Mucosa of stomach (tissue), 1 donor: ENCODE measurements around the gene RPTN.

Experiments
- H3K27me3 ChIP-seq: one replicate; pipeline ENCODE4 v1.7.0; 2013; ENCODE audit warnings: mild to moderate bottlenecking, low read length; ENCODE audit not compliant: control insufficient read depth, insufficient read depth
- H3K36me3 ChIP-seq: one replicate; pipeline ENCODE4 v1.7.0; 2013; ENCODE audit warnings: low read length; ENCODE audit not compliant: control insufficient read depth, insufficient read depth
- H3K4me1 ChIP-seq: one replicate; pipeline ENCODE4 v1.7.0; 2013; ENCODE audit warnings: mild to moderate bottlenecking, low read length; ENCODE audit not compliant: control insufficient read depth, insufficient read depth
- H3K4me3 ChIP-seq: one replicate; pipeline ENCODE4 v1.7.0; 2013; ENCODE audit warnings: low read length
- H3K9ac ChIP-seq: one replicate; pipeline ENCODE4 v1.7.0; 2013; ENCODE audit warnings: mild to moderate bottlenecking, low read length, moderate library complexity
- H3K9me3 ChIP-seq: one replicate; pipeline ENCODE4 v1.7.0; 2013; ENCODE audit warnings: mild to moderate bottlenecking, low read length, moderate library complexity; ENCODE audit not compliant: control insufficient read depth
- donor health status: Pancreatic carcinoma.

Gene RPTN

DNA sequence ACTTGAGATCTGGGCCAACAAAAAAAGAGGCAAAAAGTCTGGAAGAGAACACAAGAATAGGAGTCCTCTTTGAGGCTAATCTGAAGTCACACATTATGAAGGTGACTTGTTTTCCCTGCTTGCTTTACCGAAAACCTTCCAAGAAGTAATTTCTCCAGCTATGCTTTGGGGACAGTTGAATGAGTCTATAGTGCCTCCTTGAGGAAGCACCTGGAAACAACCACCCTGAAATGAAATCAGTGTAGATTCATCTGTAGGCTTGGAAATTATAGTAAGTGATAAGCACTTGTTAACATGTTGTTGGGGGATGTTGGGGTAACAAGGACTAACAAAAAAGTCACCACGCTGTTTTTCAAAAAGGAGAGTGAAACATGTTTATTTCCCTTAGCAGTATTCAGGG lies 23.4 kb upstream of the RPTN start:
- H3K27me3 ChIP-seq = peaks cover 5% of the 10 kb centered on the region

DNA sequence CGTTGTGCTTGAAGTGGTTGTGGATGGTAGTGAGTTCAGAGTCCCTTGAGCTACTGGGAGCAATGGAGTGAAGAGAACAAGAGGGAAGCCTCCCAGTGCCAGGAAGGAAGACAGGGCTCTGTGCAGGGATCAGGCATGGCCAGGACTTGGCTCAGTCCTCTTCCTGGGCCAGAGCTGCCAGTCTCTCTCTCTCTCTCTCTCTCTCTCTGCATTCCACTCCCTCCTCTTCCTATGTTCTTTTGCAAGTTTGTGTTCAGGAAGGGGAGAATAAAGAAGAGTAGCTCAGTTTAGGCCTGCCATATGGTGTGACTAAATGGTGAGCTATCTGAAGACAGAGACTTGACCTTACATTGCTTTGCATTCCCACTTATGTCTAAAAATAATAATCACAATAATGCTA lies 20.5 kb upstream of the RPTN start:
- Histone ChIP-seq H3K4me1 (no peaks in the 10 kb centered on the region), H3K36me3 (no peaks in the 10 kb centered on the region), H3K4me3 (no peak overlapping the region), H3K9ac (no peak overlapping the region), H3K27me3 (peaks cover 5% of the 10 kb centered on the region), H3K9me3 (no peaks in the 10 kb centered on the region)

More for the DNA sequence above, 23.4 kb upstream of the RPTN start:
- no peaks in the 10 kb centered on the region for H3K4me1 ChIP-seq
- no peak overlapping the region for H3K4me3 ChIP-seq
- H3K9ac ChIP-seq = no peak overlapping the region
- no peaks in the 10 kb centered on the region for H3K9me3 ChIP-seq
- H3K36me3 ChIP-seq = no peaks in the 10 kb centered on the region

DNA sequence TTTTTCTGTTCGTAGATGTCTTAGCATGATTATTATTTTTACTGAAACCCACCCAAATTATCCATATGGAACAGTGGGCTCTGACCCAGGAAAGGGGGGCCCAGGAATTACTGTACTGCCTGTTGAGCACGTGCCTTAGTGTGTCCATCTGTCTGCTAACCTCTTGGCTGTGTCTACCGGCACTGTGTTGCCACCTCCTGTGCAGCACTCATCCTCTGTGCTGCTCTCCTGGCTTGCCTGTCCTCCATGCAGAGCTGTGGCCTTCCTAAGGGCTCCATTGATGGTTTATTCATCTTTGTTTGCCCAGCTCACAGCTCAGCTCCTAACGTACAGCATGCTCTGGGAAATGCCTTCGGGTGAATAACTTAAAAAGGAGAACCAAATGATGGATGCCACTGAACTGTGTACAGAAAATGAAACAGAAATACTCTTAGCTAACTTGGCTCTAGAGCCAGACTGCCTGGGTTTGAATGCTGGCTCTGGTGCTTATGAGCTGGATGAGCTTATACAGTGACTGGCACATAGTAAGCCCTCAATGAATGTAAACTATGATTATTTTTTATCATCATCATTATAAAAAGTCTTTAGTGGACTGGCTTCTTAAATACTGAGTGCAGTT lies 11.4 kb upstream of the RPTN start:
- Histone ChIP-seq H3K9ac (no peak overlapping the region), H3K27me3 (no peaks in the 10 kb centered on the region), H3K4me1 (no peaks in the 10 kb centered on the region), H3K36me3 (no peaks in the 10 kb centered on the region), H3K4me3 (no peak overlapping the region), H3K9me3 (no peaks in the 10 kb centered on the region)

DNA sequence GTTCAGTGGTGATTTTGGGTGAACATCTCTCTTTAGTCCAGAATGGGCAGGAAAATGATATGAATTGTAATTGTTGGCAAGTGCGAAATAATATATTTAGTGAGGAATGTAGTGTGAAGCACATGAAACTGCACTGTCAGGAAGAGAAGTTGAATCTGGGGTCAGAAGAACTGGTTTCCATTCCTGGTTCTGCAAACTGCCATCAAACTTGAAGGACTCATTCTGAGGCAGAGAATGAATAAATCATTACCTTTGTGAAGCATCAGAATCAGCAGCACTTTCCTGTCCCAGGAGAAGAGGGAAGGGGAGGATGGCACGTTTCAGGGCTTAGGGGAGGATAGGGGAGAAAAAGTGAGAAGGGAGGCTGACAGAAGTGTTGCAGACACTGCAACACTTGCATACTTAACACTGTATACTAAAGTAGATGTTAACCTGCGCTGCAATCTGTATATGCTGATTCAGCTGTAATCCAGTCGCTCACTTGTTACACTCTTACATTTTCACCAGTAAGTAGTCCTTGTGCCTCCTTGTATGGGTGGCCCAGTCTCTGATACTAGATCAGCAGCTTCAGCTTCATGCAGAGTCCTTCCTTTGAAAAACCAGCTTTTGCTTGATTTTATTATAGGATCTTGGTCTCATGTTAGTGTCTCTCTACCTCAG lies 10.5 kb upstream of the RPTN start:
- Histone ChIP-seq H3K4me1 (peaks cover 7% of the 10 kb centered on the region), H3K36me3 (no peaks in the 10 kb centered on the region), H3K4me3 (no peak overlapping the region), H3K27me3 (no peaks in the 10 kb centered on the region), H3K9ac (no peak overlapping the region), H3K9me3 (no peaks in the 10 kb centered on the region)

GRCh38 chr1:152168535-152168868 lies 9.5 kb upstream of the RPTN start:
- Histone ChIP-seq H3K4me1 (peaks cover 9% of the 10 kb centered on the region), H3K36me3 (no peaks in the 10 kb centered on the region), H3K9ac (no peak overlapping the region), H3K27me3 (no peaks in the 10 kb centered on the region), H3K9me3 (no peaks in the 10 kb centered on the region), H3K4me3 (no peak overlapping the region)

DNA sequence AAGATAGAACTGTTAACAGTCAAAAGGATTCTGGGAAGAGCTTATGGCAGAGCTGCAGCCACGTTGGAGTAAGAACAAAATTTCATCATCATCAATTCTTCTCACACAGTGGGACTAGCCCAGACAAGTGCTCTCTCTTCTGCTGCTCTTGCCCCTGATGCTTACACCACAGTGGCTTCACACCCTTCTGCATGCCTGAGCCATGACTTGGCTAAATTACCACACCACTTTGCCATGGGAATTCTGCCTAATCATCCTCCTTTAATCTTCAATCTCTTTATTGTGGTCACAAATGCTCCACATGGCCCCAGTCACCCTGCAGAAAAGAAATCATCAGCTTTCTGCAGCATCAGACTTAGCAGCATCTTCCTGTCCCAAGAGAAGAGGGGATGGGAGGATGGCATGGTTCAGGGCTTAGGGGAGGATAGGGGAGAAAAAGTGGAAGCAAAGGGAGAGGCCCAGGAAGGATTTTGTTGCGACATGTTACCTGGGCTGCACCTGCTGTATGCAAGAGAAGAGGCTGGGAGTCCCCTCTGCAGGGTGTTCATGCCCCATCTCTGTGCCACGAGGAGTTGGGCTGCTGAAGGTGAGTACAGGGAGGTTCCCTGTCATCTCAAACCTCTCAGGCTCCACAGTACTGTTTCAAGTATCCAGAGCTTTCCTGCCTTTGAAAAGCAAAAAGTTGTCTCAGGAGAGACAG lies 9.0 kb upstream of the RPTN start:
- H3K4me3 ChIP-seq = no peak overlapping the region
- H3K36me3 ChIP-seq = no peaks in the 10 kb centered on the region
- H3K9ac ChIP-seq = no peak overlapping the region
- peaks cover 9% of the 10 kb centered on the region for H3K4me1 ChIP-seq
- no peaks in the 10 kb centered on the region for H3K9me3 ChIP-seq
- no peaks in the 10 kb centered on the region for H3K27me3 ChIP-seq

DNA sequence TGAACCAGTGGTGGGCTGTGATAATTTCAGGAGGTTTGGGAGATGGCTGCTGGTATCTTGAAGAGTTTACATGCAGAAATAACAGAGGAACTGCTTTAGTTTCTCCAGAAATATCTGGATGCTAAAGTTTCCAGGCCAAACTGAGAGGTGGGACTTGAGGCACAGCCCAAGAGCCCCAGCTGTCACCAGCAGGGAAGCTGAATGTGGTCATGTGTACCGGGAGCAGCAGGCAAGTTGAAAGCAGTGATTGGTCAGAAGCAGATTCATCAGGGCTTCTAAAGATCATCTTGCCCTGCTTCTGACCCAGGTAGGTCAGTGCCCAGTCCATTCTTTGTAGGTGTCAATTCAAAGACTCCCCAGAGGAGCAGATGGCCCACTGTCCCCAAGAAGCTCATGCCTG lies 7.9 kb upstream of the RPTN start:
- Histone ChIP-seq H3K4me3 (no peak overlapping the region), H3K9me3 (no peaks in the 10 kb centered on the region), H3K27me3 (no peaks in the 10 kb centered on the region), H3K9ac (no peak overlapping the region), H3K36me3 (no peaks in the 10 kb centered on the region), H3K4me1 (peaks cover 9% of the 10 kb centered on the region)

- no peak overlapping the region for H3K9ac ChIP-seq
- H3K4me3 ChIP-seq = no peak overlapping the region
- no peaks in the 10 kb centered on the region for H3K36me3 ChIP-seq
- no peaks in the 10 kb centered on the region for H3K9me3 ChIP-seq
- H3K4me1 ChIP-seq = peaks cover 9% of the 10 kb centered on the region
- H3K27me3 ChIP-seq = no peaks in the 10 kb centered on the region
Observed at GRCh38 chr1:152165286-152166077, 6.5 kb upstream of the RPTN start.

GRCh38 chr1:152164517-152165136 lies 5.6 kb upstream of the RPTN start:
- Histone ChIP-seq H3K27me3 (no peaks in the 10 kb centered on the region), H3K9me3 (no peaks in the 10 kb centered on the region), H3K9ac (no peak overlapping the region), H3K4me1 (peaks cover 9% of the 10 kb centered on the region), H3K36me3 (no peaks in the 10 kb centered on the region), H3K4me3 (no peak overlapping the region)

- no peaks in the 10 kb centered on the region for H3K36me3 ChIP-seq
- H3K4me1 ChIP-seq = peaks cover 14% of the 10 kb centered on the region
- H3K27me3 ChIP-seq = no peaks in the 10 kb centered on the region
- no peaks in the 10 kb centered on the region for H3K9me3 ChIP-seq
- H3K4me3 ChIP-seq = no peak overlapping the region
- H3K9ac ChIP-seq = no peak overlapping the region
Observed at GRCh38 chr1:152162792-152163463, 3.9 kb upstream of the RPTN start.

- peaks cover 14% of the 10 kb centered on the region for H3K4me1 ChIP-seq
- no peaks in the 10 kb centered on the region for H3K9me3 ChIP-seq
- no peaks in the 10 kb centered on the region for H3K36me3 ChIP-seq
- H3K27me3 ChIP-seq = no peaks in the 10 kb centered on the region
- H3K9ac ChIP-seq = no peak overlapping the region
- no peak overlapping the region for H3K4me3 ChIP-seq
Observed at GRCh38 chr1:152160576-152160975, 1.5 kb upstream of the RPTN start.
